ENCODE data around the gene CCDC40.
A peak's percentile ranks its signal among the peaks of the same experiment; 100 is the strongest.

CCDC40 gene, protein sequence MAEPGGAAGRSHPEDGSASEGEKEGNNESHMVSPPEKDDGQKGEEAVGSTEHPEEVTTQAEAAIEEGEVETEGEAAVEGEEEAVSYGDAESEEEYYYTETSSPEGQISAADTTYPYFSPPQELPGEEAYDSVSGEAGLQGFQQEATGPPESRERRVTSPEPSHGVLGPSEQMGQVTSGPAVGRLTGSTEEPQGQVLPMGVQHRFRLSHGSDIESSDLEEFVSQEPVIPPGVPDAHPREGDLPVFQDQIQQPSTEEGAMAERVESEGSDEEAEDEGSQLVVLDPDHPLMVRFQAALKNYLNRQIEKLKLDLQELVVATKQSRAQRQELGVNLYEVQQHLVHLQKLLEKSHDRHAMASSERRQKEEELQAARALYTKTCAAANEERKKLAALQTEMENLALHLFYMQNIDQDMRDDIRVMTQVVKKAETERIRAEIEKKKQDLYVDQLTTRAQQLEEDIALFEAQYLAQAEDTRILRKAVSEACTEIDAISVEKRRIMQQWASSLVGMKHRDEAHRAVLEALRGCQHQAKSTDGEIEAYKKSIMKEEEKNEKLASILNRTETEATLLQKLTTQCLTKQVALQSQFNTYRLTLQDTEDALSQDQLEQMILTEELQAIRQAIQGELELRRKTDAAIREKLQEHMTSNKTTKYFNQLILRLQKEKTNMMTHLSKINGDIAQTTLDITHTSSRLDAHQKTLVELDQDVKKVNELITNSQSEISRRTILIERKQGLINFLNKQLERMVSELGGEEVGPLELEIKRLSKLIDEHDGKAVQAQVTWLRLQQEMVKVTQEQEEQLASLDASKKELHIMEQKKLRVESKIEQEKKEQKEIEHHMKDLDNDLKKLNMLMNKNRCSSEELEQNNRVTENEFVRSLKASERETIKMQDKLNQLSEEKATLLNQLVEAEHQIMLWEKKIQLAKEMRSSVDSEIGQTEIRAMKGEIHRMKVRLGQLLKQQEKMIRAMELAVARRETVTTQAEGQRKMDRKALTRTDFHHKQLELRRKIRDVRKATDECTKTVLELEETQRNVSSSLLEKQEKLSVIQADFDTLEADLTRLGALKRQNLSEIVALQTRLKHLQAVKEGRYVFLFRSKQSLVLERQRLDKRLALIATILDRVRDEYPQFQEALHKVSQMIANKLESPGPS

DNA sequence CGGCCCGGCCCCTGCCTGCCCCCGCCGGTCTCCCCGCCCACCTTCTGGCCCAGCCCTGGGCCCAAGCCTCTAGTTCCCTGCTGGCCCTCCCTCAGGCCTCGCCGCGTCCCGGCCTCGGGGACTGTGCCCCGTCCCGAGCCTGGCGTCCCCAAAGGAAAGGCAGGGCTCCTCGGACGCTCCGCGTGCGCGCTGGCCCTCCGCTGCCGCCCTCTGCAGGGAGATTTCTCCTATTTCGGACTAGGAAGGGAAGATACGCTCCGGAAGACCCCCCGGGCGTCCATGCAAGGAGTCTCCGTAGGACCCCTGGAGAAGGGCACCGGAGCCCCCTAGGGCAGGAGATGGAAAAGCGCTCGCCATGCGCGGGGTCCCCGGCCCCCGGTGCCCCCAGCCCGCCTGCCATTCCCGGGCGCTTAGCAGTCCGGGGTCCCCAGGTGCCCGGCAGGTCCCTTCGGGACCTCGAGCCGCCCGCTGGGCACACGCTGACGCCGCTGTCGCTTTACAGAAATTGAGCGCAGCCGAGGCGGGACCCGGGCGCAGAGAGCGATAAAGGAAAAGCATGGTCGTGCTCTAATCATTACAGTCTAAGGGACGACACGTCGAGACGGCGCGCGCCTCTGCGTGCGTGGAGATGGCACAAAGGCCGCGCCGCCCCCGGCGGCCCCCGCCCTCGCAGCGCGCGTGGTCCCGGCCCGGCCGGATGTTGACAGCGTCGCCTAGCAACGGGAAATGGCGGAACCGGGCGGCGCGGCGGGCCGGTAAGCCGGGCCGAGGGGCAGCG, at the start of gene CCDC40:
Gene CCDC40 (plus strand): TSS at position 706 of the 778 bp plus-strand sequence. CDS start 21 bp downstream, at position 727.
- no peak for TF ChIP-seq ZNF274 (IDR thresholded peaks at IDR 0.05; ENCODE audit: low read depth, low read length)
- peak within 1 kb of the TSS; percentile 43 for H3K4me3 ChIP-seq (ENCODE audit: low read length)

DNA sequence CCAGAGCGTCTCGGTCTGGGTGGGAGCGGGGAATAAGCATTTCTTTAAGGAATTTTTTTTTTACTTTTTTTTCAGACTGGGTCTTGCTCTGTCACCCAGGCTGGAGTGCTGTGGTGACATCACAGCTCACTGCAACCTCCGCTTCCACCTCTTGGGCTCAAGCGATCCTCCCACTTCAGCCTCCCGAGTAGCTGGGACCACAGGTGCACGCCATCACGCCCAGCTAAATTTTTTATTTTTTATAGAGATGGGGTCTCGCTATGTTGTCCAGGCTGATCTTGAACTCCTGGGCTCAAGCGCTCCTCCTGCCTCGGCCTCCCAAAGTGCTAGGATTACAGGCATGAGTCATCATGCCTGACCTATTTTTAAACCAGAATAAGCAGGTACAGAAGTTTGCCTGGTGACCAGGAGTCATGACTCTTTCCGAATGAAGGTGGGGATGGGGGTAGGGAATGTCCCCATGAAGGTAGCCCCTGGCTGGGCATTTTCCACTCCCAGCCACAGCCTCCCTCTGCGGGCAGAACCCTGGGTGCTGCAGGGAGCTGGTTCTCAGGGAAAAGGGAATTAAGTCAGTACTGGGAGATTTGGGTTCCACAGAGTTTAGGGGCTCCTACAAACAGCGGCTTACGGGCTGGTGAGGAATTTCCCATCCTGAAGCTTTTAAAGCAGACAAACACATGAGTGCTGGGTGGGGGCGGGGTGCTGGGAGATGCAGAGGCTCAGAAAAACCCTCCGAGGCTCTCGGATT, 49.1 kb upstream of the CCDC40 start:
- H3K4me3 ChIP-seq (ENCODE audit: low read length) = no peak overlapping the region
- TF ChIP-seq ZNF274 (IDR thresholded peaks at IDR 0.05; ENCODE audit: low read depth, low read length) = no peak

DNA sequence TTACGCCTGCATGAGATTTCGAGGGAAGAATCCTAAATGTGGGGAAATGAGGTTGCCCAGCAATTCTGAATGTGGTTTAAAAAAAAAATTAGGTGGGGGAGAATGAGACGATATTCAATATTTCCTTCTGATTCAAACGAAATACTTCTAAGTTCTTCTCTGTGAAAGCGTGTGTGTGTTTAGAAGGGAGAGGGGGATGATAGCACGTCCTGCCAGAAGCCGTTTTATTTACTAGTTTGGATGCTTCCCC, 48.6 kb upstream of the CCDC40 start:
- TF ChIP-seq ZNF274 (IDR thresholded peaks at IDR 0.05; ENCODE audit: low read depth, low read length) = no peak
- H3K4me3 ChIP-seq (ENCODE audit: low read length) = no peak overlapping the region

DNA sequence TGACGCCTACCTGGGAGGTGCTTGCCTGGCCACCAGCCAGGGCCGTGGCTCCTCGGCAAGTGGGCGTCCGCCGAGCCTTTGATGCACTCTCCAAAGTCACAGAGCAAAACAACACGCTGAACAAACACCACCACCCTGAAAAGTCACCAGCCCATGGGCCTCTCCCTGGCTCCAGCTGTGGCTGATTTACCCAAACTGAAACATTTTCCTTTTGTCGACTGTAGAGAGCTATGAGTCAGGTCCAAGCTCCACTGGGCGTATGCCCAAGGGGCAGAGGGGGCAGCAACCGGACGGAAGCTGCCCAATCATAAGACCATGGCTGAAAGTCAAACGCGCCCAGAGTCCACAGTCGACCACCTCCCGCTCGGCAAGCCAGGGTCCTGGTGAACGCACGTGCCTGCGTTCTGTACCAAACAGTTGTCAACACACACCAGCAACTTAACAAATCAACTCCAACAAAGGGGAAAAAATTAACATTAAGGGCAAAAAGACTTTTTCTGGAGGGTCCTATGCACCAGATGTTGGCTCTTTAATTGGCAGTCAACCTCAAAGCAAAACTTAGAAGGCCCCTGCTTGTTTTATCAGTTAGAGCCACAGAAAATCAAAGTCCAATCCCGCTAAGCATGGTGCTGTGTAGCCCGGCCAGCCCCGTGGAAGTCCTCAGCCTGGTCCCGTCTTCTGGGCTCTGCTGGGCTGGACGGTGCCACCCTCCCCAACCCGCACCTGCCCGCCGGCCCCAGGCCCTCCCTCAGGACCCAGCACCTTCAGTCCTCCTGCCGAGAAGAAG, 48.1 kb upstream of the CCDC40 start:
- H3K4me3 ChIP-seq (ENCODE audit: low read length) = no peak overlapping the region

DNA sequence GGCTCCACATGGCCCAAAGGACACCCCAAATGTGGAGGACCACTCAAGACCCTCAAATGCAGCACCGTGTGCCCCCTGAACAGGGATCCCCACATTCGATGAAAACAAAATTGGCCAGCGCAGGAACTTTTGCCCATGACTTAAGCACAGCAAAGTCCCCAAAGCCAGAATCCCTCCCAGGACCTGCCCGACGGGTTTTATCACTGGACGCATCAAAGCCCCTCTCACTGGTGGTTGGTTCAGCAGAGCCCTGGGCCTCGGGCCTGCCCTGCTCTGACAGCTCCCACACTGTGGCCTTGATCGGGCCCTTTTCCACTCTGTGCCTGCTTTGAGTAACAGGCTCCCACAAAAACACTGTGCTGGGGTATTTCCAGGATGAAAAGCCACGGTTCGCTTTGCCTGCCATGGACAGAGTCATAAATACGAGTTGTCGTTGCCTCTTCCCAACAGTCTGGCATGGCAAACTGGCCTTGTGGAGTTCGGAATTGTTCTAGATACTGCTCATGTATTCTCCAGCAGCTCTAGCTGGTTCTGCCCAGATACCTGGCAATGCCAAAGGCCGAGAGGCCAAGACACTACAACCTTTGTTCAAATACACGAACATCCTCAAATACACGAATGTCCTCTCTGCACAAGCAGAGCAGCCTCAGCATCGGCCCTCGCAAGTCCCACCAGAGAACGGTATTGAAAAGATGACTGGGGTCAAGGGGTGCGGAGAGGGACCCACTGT, 47.2 kb upstream of the CCDC40 start:
- no peak overlapping the region for H3K4me3 ChIP-seq (ENCODE audit: low read length)
- no peak for TF ChIP-seq ZNF274 (IDR thresholded peaks at IDR 0.05; ENCODE audit: low read depth, low read length)

More for the DNA sequence above, 48.1 kb upstream of the CCDC40 start:
- TF ChIP-seq ZNF274 (IDR thresholded peaks at IDR 0.05; ENCODE audit: low read depth, low read length) = no peak

DNA sequence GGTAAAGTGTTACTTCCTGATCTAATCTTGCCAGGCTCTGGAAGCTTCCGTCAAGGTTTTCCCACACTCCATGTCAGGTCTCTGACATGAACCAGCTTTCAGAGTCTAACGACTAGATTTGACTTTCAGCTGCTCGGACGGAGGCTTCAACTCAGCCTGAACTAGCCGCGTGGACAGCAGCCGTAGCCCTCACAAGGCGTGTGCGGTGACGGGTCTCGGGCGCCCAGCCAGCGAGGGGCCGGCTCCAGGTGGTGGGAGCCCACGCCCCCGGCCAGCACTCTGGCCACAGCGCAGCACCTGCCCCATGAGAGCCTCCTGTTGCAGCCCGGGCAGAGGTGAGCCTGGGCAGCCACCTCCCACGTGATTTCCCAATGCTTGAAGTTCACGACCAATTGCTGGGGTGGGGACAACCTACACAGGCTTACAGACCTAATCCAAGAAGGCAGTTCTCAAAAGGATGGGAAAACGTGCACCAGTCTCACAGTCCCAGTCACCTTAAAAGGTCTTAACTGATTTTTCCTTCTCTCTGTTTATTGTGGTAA, 46.3 kb upstream of the CCDC40 start:
- TF ChIP-seq ZNF274 (IDR thresholded peaks at IDR 0.05; ENCODE audit: low read depth, low read length) = no peak

DNA sequence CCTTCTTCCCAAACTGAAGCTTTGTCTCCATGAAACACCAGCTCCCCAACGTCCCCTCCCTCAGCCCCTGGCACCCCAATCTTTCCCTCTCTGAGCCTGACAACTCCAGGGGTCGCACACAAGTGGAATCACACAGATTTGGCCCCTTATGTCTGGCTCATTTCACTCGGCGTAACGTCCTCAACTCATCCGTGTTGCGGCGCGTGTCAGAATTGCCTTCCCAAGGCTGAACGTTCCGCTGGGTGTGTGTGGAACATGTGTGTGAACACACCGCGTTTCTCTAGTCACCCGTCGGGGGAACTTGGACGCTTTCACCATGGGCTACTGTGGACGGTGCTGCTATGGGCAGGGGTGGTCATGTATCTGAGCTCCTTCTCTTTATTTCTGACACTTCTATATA, 45.7 kb upstream of the CCDC40 start:
- no peak overlapping the region for H3K4me3 ChIP-seq (ENCODE audit: low read length)
- TF ChIP-seq ZNF274 (IDR thresholded peaks at IDR 0.05; ENCODE audit: low read depth, low read length) = no peak

More for the DNA sequence above, 46.3 kb upstream of the CCDC40 start:
- H3K4me3 ChIP-seq (ENCODE audit: low read length) = no peak overlapping the region

DNA sequence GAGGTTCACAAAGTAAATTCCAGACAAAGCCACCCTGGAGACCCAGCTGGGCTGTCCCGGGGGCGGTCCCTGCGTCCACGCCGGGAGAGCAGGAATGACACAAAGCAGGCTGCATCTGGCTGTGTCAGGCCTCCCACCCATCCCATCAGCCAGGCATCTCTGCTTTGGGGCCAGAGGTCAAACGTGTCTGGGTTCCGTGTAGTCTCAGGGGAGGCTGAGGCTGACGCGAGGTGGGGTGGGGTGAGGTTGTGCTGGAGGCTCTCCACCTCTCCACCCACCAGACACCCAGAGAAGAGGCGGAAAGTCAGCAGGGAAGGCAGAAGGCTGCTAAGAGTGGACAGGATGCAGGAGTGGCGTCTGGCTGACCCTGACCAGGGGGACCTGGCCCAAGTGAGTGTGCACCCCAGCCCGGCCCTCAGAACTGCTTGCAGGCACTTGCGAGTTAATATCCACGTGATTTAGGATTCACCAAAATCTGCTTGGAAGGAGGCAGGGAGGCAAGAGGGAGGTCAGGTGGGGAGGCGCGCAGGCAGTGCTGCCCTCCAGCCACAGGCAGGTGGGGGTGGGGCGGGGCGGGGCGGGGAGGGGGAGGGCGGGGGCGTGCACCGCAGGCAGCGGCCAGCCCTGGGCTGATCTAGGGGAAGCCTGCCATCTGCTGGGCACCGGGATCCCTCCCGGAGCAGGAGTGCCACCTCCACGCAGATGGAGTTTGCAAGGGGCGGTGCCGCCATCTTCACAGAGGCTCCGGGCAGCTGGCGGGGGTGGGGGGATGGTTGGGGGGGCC, 45.1 kb upstream of the CCDC40 start:
- no peak overlapping the region for H3K4me3 ChIP-seq (ENCODE audit: low read length)
- no peak for TF ChIP-seq ZNF274 (IDR thresholded peaks at IDR 0.05; ENCODE audit: low read depth, low read length)

DNA sequence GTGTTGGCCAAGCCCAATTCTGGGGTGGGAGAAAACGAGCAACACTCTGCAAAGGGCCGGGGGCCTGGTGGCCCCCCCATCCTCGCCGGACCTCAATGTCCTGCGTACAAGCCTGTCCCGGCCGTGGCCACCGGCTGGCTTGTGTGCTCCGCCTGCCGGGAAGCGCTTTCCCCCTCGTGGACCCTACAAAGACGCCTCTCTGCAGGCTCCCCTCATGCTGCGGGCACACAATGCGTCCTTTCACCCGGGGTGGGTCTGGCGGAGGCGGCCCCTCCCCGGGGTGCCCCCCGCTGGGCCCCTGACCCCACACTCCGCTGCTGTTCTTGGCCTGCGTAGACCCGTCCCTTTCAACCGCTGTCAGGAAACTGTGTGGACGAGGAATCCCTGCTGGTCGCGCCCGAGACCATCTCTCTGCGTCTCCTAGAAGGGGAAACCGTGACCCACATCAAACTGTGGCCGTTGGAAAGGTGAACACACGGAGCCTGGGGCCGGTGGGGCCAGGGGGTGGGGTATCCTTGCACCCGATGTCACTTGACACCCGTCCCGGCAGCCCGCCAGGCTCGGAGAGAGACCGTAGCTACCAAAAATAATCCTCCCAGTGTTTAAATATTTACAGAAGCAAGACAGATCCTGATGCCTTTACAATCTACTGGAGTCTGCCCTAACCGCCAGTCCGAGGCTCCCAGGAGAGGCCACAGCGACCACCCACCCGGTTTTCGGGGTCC, 44.4 kb upstream of the CCDC40 start:
- H3K4me3 ChIP-seq (ENCODE audit: low read length) = no peak overlapping the region
- TF ChIP-seq ZNF274 (IDR thresholded peaks at IDR 0.05; ENCODE audit: low read depth, low read length) = no peak

DNA sequence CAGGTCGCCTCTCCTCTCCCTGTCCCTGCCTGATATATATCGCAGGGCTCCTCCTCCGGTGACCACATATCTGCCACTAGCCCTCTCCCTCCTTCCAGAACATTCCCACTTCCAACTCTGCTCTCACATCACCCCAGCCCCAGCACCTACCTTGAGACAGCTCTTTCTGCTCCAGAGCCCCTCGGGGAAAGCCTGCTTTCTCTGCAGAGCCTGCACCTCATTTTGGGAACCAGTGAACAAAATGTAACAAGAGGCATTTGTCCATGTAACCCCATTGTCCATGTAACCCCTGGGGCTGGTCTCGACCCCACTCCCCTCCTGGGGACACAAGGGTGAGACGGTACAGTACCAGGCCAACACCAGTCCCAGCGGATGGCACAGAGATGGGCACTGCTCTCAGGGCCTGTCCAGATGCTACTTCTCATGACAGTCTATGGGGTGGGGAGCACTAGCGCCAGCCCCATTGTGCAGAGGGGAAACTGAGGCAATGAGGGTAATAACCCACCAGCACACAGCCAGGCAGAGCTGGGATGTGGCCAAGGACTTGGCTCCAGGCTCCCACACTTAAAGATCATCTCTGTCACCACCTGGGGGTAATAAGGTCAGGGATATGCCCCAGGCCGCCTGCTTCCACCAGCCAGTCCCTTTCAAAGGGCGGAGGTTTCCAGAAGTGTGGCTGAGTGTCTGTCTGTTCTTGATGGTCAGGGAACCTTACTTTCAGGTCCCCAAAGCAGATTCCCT, 43.6 kb upstream of the CCDC40 start:
- no peak for TF ChIP-seq ZNF274 (IDR thresholded peaks at IDR 0.05; ENCODE audit: low read depth, low read length)
- no peak overlapping the region for H3K4me3 ChIP-seq (ENCODE audit: low read length)
